SJSA1 (cell line): ENCODE data around the gene CALN1. TPM values are rescaled to one million over a fixed set of nuclear protein-coding genes. Genes with fewer than 3 reads are reported as not detected.
A peak's percentile ranks its signal among the peaks of the same experiment; 100 is the strongest.

ENCODE experiments used
- DNase-seq, 2 experiments: peaks; one replicate each; pipeline ENCODE4 v3.0.0-alpha.2; 2015 to 2020; ENCODE audit warnings: low spot score in 2 of 2, low read depth in 1 of 2
- H3K27ac ChIP-seq: fragments of 250-450 bp; sonication (Bioruptor Pico); 2 replicates; pipeline ENCODE4 v1.5.1; 2020; ENCODE audit warnings: mild to moderate bottlenecking, moderate library complexity
- H3K27me3 ChIP-seq: fragments of 250-450 bp; sonication (Bioruptor Pico); replicated peaks from 2 replicates; pipeline ENCODE4 v1.5.1; 2020; ENCODE audit warnings: mild to moderate bottlenecking, moderate library complexity
- H3K36me3 ChIP-seq: fragments of 250-450 bp; sonication (Bioruptor Pico); 2 replicates; pipeline ENCODE4 v1.5.1; 2020; ENCODE audit warnings: mild to moderate bottlenecking
- H3K4me1 ChIP-seq: fragments of 250-450 bp; sonication (Bioruptor Pico); replicated peaks from 2 replicates; pipeline ENCODE4 v1.6.1; 2021; ENCODE audit warnings: mild to moderate bottlenecking
- H3K4me3 ChIP-seq: fragments of 250-450 bp; sonication (Bioruptor Pico); 2 replicates; pipeline ENCODE4 v1.5.1; 2020; ENCODE audit warnings: mild to moderate bottlenecking
- H3K9me3 ChIP-seq: fragments of 250-450 bp; sonication (Bioruptor Pico); replicated peaks from 2 replicates; pipeline ENCODE4 v1.5.1; 2020; ENCODE audit warnings: mild to moderate bottlenecking
- total RNA-seq: library from RNA; depleted of rRNA; stranded (reverse); fragments of >200 nt; shearing (Covaris generic); gene quantifications from 2 replicates; pipeline ENCODE4 v1.2.3, GENCODE V29; 2014

CALN1 gene
- total RNA-seq, 1 experiment from 2014 or later, result not detected

DNA sequence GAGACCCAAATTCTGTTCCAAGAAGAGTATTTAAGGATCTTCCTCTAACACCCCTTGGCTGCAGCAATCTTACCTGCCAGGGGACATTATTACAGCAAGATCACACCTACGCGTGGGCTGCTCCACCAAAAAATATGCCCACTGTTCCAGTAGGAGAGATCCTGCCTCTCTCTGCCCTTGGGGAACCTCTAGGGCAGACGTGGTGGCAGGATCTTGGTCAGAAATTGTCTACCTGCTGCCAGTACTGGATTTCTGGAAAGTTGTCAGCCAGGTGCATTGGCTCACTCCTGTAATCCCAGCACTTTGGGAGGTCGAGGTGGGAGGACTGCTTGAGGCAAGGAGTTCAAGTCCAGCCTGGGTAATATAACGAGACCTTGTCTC, 259.0 kb downstream of the CALN1 start:
- H3K27ac ChIP-seq, result no peak overlapping the region
- H3K9me3 ChIP-seq, result 0 out of 2 replicates have a peak, but pooled peaks cover 3% of the 10 kb centered on the region
- H3K4me3 ChIP-seq, result no peak overlapping the region
- no peaks in the 10 kb centered on the region for H3K36me3 ChIP-seq
- H3K4me1 ChIP-seq, result no peaks in the 10 kb centered on the region
- no peak for DNase-seq
- no peaks in the 10 kb centered on the region for H3K27me3 ChIP-seq

DNA sequence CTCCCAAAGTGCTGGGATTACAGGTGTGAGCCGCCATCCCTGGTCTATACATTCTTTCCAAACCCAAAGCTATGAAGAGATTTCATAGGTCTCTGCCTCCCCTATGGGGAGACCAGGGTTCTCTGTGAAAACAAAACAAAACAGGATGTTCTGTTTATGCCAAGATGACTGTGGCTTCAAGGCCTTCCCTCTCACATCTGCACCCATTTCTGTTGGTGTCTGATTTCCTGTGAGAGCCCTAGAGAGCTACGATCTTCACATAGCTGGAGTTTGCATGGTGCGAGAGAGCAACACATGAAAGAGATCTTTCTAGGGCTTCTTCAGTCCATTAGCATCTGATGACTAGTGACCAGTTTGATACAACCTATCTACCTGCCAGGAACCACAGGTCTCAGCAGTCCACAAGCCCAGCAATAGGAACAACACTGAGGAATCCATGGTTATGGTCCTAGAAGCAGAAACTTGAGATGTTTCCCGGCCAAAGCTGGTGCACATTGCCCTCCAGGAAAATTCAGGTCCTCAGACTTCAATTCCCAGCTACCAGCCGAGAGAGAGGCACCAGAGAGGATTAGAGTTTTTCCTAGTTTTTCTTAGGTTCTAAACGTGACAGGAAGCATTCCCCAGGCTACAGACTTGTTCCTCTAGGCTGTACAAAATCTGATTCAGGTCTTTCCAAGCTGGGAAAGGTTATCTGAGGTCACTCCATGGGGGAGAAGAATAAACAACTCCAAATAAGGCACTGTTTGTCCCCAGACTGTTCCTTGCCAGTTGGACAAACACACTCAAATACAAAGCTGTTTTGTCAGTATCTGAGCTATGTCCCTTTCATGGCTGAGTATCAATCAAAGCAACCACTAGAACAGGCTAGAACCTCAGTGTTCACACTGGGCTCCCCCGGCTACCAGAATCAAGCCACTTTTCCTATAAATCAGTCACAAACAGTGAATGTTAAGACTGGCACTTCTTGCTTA, 259.7 kb downstream of the CALN1 start:
- H3K27ac ChIP-seq, result no peak overlapping the region
- no peaks in the 10 kb centered on the region for H3K36me3 ChIP-seq
- H3K27me3 ChIP-seq, result no peaks in the 10 kb centered on the region
- H3K9me3 ChIP-seq, result 0 out of 2 replicates have a peak, but pooled peaks cover 3% of the 10 kb centered on the region
- DNase-seq, result no peak
- H3K4me3 ChIP-seq, result no peak overlapping the region
- H3K4me1 ChIP-seq, result no peaks in the 10 kb centered on the region

DNA sequence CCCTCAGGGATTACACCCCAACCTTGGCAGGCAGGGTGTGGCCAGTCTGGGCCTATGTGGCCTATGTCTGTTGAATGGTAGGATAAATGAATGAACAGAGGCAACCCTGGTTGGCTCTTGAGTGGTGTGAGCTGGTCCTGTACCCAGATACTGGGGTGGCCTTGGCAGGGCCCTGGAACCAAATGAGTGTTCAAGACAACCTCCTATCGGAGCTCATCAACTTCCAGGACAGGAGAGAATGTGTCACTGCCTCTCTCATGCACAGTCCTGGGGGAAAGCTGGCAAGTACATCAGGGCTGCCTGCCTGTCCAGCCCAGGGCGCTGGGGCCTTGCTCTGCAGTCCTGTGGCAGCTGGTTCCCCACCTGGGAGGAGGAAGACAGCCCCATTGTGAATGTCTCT, 271.6 kb downstream of the CALN1 start:
- Histone ChIP-seq H3K27ac (no peak overlapping the region), H3K27me3 (no peaks in the 10 kb centered on the region), H3K36me3 (no peaks in the 10 kb centered on the region), H3K4me1 (no peaks in the 10 kb centered on the region), H3K9me3 (0 out of 2 replicates have a peak, but pooled peaks cover 4% of the 10 kb centered on the region), H3K4me3 (no peak overlapping the region)
- DNase-seq, result no peak

DNA sequence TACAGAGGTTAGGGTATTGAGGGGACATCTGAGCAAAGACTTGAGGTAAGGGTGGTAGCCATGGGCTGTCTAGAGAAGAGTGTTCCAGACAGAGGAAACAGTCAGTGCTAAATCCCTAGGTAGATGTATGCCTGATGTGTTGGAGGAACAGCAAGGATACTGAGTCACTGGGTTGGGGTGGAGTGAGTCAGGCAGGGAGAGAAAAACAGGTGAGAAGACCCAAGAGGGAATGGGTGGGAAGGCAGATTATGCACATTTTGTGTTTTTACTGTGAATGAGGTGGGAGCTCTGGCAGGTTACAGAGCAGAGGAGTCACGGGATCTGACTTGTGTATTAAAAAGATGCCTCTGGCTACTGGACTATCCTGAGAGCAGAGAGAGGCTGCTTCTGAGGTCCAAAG, 285.0 kb downstream of the CALN1 start:
- Histone ChIP-seq H3K27me3 (no peaks in the 10 kb centered on the region), H3K27ac (no peak overlapping the region), H3K4me3 (no peak overlapping the region), H3K4me1 (no peaks in the 10 kb centered on the region), H3K9me3 (no peaks in the 10 kb centered on the region), H3K36me3 (no peaks in the 10 kb centered on the region)
- DNase-seq, result no peak

DNA sequence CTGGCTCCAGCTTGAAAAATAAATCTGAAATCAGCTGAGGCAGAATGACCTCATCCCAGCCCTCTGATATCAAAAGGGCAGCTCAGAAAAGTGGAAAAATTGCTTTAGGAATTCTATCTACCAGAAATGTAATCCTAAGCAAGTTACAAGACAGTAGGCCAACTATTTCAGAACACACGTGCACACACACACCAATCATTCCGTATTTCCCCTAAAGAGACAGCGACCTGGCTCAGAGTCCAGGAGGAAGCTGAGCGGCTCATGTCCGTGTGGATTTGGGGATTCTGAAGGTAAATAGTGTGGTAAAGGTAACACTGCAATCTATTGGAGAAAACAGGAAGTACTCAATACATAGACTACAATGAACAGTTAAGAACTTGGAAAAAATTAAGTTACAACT, 288.2 kb downstream of the CALN1 start:
- Histone ChIP-seq H3K4me1 (no peaks in the 10 kb centered on the region), H3K27ac (no peak overlapping the region), H3K4me3 (no peak overlapping the region), H3K9me3 (no peaks in the 10 kb centered on the region), H3K27me3 (no peaks in the 10 kb centered on the region), H3K36me3 (no peaks in the 10 kb centered on the region)
- DNase-seq, result no peak

DNA sequence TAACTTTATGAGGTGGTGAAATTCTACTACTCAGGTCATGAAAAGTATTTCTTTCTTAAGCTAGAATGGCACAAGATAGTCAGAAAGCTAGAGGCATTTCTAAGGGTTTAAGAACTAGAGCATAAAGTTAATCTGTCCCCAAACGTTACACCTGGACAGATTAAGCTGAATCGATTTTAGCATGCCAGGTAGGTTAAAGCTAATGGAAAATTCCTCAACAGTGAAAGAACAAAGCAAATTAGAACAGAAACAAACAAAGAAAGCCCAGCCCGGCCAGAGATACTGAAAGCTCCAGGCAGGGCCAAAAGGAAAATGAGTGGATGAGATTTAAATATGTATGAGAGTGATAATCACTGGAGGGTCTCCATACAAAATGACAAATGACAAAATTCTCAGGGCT, 293.8 kb downstream of the CALN1 start:
- DNase-seq, result no peak
- Histone ChIP-seq H3K27ac (no peak overlapping the region), H3K4me1 (no peaks in the 10 kb centered on the region), H3K9me3 (no peaks in the 10 kb centered on the region), H3K36me3 (no peaks in the 10 kb centered on the region), H3K4me3 (no peak overlapping the region), H3K27me3 (no peaks in the 10 kb centered on the region)

DNA sequence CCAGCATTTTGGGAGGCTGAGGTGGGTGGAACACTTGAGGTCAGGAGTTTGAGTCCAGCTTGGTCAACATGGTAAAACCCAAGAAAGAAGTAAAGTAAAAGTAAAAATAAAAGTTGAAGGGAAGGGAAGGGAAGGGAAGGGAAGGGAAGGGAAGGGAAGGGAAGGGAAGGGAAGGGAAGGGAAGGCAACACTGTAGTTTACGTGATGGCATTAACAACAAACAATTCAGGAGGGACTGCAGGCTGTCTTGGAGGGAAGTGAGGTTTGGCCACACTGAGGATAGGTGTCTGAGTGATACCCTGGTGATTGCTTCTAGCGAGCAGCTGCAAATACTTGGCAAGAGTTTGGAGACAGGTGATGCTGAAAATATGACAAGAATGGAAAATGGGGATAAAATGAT, 298.0 kb downstream of the CALN1 start:
- no peak overlapping the region for H3K4me3 ChIP-seq
- no peaks in the 10 kb centered on the region for H3K36me3 ChIP-seq
- no peaks in the 10 kb centered on the region for H3K4me1 ChIP-seq
- DNase-seq, result no peak
- peaks cover 2% of the 10 kb centered on the region; the same call in 1 of the 2 replicates for H3K9me3 ChIP-seq
- no peaks in the 10 kb centered on the region for H3K27me3 ChIP-seq
- H3K27ac ChIP-seq, result no peak overlapping the region

DNA sequence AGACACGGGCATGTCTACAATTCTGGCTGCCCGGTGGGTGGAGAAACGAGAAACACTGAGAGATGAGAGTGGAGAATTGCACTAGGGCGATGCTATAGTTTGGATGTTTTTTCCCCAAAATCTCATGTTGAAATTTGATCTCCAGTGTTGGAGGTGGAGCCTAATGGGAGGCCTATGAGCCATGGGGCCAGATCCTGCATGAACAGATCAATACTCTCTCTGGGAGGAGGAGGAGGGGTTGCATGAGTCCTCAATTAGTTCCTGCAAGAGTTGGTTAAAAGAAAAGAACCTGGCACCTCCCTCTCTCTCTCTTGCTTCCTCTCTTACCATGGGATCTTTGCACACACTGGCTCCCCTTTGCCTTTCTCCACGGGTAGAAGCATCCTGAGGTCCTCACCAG, 299.1 kb downstream of the CALN1 start:
- H3K27me3 ChIP-seq, result no peaks in the 10 kb centered on the region
- no peak overlapping the region for H3K4me3 ChIP-seq
- no peaks in the 10 kb centered on the region for H3K4me1 ChIP-seq
- no peaks in the 10 kb centered on the region for H3K36me3 ChIP-seq
- H3K27ac ChIP-seq, result no peak overlapping the region
- no peak for DNase-seq
- peaks cover 6% of the 10 kb centered on the region for H3K9me3 ChIP-seq

DNA sequence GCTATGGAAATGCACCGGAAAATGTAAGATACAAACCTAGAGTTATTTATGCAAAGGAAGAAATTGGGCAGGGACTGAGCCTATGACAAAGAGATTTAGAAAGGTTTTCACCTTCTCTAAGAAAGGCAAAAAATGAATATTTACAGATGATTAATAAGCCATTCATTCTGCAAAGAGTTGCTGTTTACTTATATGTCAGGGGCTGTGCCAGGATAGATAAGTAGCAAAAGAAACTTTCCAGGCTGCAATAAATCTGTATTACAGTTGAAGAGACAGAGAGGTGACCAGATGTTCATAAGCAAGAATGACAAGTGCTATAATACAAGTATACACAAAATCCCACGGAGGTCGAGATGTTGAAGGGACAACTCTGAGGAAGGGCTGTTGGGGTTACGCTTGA, 299.6 kb downstream of the CALN1 start:
- DNase-seq, result no peak
- H3K4me1 ChIP-seq, result no peaks in the 10 kb centered on the region
- no peaks in the 10 kb centered on the region for H3K27me3 ChIP-seq
- no peaks in the 10 kb centered on the region for H3K36me3 ChIP-seq
- no peak overlapping the region for H3K27ac ChIP-seq
- peaks cover 6% of the 10 kb centered on the region for H3K9me3 ChIP-seq
- H3K4me3 ChIP-seq, result no peak overlapping the region

DNA sequence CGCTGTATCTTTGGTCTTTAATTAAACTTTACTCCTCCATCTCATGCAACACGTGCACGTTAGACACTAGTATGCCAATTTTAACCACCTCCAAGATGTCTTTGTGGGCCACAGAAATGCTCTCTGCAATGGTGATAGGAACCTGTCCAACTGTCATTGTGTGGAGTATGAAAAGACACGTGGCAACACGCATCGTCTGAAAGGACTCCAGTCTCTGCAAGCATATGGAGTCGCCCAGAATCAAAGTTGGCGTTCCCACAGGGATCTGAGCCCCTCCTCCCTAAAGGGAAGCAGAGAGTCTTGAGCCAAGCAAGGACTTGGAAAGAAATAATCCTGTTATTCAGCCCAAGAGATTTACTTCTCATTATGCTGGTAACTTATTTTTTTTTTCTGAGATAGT, 301.1 kb downstream of the CALN1 start:
- H3K27ac ChIP-seq, result no peak overlapping the region
- H3K27me3 ChIP-seq, result no peaks in the 10 kb centered on the region
- no peaks in the 10 kb centered on the region for H3K36me3 ChIP-seq
- no peak overlapping the region for H3K4me3 ChIP-seq
- H3K4me1 ChIP-seq, result no peaks in the 10 kb centered on the region
- H3K9me3 ChIP-seq, result peaks cover 6% of the 10 kb centered on the region
- no peak for DNase-seq

DNA sequence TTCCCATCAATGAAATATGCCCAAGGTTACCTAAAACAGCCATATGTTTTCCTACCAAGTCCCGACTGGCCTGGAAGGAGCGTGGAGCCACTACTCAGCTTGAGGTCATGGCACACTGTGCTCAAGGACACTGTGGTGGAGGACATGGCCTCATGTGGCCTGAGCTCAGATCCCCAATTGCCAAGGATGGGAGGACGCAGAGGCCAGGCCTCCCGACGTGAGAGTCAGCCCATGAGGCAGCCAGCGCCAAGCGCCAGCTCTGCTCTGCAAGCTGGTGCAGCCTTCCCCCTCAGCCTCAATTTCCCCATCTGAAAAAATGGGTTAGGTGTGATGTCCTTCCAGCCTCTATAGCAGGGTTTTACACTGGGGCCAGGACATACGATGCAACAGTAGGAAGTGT, 302.6 kb downstream of the CALN1 start:
- no peaks in the 10 kb centered on the region for H3K4me1 ChIP-seq
- H3K27ac ChIP-seq, result no peak overlapping the region
- no peaks in the 10 kb centered on the region for H3K36me3 ChIP-seq
- H3K27me3 ChIP-seq, result no peaks in the 10 kb centered on the region
- H3K9me3 ChIP-seq, result peaks cover 6% of the 10 kb centered on the region
- H3K4me3 ChIP-seq, result no peak overlapping the region
- DNase-seq, result no peak

DNA sequence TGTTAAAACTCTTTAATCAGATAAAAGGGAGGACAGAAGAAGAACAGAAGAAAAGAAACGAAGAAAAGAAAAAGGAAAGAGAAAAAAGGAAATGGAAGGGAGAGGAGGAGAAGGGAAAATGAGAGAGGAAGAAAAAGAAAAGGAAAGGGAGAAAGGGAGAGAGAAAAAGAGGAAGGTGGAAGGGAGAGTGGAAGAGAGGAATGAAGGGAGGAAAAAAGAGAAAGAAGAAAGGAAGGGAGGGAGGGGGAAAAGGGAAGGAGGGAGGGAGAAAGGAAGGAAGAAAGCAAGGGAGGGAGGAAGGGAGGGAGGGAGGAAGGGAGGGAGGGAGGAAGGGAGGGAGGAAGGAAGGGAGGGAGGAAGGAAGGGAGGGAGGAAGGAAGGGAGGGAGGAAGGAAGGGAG, 305.7 kb downstream of the CALN1 start:
- Histone ChIP-seq H3K36me3 (no peaks in the 10 kb centered on the region), H3K9me3 (peaks cover 6% of the 10 kb centered on the region), H3K27ac (no peak overlapping the region), H3K4me3 (no peak overlapping the region), H3K27me3 (no peaks in the 10 kb centered on the region), H3K4me1 (no peaks in the 10 kb centered on the region)
- no peak for DNase-seq

DNA sequence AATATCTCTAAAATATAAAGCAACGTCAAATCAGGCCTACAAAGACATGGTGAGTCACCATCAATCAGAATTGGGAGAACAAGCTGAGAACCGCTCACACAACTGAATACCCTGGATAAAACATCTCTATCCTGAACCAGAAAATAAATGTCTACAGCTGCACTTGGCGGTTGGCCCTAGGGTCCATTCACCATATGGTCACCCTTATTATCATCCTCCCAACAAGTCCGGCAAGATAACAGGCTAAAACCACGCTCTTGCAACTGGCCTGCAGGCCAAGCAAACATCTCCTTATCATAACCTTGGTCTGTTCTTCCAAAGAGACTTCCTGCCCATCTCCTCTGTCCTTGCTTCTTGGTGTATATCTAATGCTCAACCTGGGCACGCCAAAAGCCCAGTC, 310.7 kb downstream of the CALN1 start:
- no peak overlapping the region for H3K27ac ChIP-seq
- H3K36me3 ChIP-seq, result no peaks in the 10 kb centered on the region
- no peak overlapping the region for H3K4me3 ChIP-seq
- no peaks in the 10 kb centered on the region for H3K27me3 ChIP-seq
- no peak for DNase-seq
- H3K9me3 ChIP-seq, result no peaks in the 10 kb centered on the region
- H3K4me1 ChIP-seq, result no peaks in the 10 kb centered on the region

DNA sequence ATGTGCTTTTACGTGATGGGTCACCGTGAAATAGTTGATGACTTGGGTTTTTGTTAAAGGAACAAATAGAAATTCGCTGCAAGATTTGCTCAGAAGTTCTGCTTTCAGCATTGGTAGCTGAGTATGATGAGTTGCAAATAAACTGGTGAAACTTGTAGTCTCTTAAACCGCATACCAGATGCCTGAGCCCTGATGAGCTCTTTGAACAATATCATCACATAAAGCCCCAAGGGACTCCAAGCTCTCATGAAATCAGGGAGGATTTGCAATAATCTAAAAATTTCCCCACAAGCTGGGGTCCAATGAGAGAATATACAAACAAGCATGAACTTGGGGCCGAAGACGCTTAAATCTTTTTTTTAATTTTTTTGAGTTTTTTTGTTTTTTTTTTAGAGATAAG, 312.4 kb downstream of the CALN1 start:
- H3K4me3 ChIP-seq, result no peak overlapping the region
- no peaks in the 10 kb centered on the region for H3K36me3 ChIP-seq
- H3K27me3 ChIP-seq, result no peaks in the 10 kb centered on the region
- no peaks in the 10 kb centered on the region for H3K4me1 ChIP-seq
- peak in 1 of 2 experiments; percentile 22 for DNase-seq
- peak overlapping the region; percentile 26; the same call in 1 of the 2 replicates for H3K27ac ChIP-seq
- no peaks in the 10 kb centered on the region; the same call in 1 of the 2 replicates for H3K9me3 ChIP-seq
